Activated CD4-positive, alpha-beta T cell treated with anti-CD3 and anti-CD28 coated beads, Interleukin-10, Interleukin-2, amounts not matched to agents 100 ng/mL and 50 ng/mL, durations not matched to agents 16 hours and 8 hours (primary cell): ENCODE results near the gene GALNT18.
A peak's percentile ranks its signal among the peaks of the same experiment; 100 is the strongest.

Source experiments
- DNase-seq: peaks from one replicate; pipeline ENCODE4 v3.0.0-alpha.2; 2020

The GALNT18 gene

DNA sequence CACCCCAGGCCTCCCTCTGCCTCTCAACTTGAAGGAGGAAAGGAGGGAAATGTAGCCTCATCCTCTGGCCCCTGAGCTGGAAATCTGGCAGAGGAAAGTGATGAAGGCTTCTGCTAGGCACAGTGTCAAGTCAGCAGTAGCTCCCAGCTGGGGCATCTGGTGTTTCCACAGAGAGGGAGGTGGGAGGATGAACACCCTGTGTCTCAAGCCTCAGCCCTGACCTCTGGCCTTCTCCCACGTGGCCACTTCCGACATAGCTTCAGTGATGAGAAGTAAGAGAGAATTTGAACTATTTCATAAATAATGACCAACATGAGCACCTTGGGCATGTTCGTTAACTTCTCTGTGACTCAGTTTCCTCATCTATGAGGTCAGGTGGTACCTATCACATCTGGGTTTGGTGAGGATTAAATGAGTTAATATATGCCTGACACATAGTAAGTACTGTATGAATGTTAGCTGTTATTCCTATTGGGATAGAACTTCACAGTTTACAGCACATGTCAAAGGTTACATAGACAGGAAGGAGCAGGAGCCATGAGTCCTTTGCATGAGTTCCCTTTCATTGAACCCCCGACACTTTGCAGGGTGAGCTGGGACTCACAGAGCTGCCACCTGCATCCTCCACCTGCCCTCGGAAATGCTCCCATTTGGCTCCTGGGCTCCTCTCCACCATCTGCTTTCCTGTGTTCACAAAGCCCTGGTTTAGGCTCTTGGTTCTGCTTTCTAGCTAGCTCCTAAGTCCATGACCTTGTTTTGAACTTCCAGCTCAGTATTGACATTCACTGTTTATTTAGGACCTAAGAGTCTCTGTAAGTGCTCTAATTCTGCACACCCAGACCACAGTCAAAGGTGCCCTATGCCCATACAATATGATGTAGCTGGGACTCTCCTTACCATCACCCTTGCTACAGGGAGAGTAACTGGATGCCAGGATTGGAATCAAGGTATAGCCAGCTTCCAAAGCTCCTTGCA lies 330.5 kb downstream of the GALNT18 start:
- no peak for DNase-seq

DNA sequence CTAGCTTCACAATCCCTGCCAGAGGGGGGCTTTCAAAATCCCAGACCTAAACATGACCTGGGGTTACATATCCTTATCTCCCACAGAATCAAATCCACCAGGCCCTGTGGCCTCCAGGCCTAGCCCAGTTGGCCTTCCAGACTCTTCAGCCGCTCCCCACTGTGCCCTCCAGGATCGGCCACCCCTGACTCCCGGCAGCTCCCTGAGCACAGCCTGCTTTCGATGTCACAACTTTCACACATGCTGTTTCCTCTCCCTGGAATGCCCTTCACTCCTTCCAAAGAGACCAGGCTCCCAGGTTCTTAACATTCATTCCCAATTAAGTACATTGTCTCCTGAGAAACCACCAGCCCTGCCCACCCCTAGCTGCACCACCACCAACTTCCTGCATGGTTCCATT lies 331.5 kb downstream of the GALNT18 start:
- DNase-seq, result no peak

DNA sequence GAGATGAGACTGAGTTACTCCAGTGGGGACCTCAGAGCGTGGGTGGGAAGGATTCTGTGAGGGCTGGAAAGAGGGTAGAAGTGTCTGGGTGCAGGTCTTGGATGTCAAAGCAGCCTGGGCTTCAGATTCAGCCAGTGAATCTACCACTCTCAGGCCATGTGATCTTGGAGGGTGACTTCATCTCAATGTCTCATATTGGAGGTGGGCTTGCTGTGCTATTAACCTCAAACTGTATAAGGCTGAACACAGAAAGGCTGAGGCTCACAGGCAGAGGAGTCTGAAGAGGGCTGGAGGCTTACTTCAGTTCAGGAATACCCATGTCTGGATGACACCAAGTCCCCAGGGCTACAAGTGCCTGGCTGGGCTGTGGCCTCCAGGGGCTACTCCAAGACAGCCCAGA lies 332.1 kb downstream of the GALNT18 start:
- no peak for DNase-seq

DNA sequence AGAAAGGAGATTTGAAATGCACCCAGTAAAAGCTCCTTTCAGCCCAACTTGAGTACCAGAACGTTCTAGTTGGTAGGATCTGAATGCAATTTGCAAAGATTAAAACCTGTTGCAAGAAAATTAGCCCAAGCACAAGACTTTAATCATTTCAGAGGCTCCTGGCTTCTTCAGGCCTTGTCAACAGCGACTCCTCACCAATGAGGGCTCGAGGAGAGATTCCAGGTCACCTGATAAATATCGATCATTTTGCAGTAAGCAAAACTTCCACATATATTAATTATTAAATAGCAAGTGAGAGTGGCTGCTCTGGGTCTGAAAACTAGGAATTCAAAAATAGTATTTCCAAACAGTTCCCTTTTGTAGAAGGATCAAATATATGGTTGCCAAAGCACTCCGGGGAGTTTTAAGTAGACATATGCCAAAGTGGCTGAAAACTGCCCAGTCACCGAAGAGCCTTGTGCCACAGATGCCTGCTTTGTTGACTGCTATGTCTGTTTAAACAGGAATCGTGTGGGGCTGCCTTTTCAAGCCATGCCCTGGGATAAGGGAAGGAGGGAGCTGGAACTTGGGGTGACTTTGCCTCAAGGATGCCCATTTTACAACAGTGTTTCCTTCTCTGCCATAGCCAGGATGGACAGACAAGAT lies 332.7 kb downstream of the GALNT18 start:
- no peak for DNase-seq

DNA sequence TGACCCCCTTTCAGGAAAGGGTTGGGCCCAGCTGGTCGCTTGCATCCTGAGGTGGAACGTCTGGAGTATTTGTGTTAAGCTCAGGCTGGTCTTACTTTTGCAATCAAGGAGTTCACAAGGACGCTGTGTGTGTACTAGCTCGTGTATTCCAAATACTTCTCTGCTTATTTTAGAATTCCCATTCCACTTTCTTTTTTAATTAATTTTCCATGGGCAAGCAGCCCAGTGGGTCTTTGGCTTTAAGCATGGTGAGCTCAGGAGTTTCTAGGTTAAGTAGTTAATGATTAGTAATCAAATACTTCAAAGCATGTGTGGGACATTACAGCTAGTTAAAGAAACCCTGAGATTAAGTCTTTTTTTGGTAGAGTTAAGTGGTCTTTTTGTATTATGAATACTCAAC lies 337.3 kb downstream of the GALNT18 start:
- no peak for DNase-seq

DNA sequence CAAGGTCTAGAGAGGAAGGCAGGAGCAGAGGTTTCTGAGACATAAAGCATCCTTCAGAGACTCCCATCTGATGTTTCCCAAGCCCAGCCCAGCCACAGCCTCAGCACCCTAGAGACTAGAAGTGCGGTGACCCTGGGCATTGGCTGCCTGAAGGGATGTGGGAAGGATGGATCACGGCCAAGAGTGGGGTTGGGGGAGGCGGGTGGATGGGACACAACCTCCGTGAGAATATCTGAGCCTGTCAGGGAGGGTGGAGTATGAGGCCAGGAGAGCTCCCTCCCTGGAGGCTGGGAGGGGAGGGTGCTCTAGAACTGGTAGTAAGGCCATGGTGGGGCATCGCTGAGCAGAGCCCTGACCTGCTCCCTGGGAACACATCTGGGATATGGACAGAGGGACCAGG lies 340.2 kb downstream of the GALNT18 start:
- no peak for DNase-seq

DNA sequence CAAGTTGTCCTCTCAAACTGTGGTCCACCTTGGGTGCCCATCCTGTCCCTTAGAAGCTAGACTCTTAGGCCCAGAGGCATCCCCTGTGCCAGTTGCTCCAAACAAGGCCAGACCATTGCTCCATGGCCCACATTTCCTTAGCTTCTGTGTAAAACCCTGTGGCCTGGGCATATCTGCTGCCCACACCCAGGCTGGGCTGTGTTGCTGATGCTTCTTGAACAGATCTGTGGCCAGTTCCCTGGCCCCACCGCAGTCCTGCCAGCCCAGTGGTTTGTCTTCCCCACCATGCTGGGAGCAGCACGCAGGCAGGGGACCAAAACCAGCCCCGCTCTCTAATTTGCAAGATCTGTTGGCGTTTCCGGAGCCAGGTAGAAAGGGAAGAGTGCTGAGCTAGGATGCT lies 341.0 kb downstream of the GALNT18 start:
- DNase-seq, result no peak

DNA sequence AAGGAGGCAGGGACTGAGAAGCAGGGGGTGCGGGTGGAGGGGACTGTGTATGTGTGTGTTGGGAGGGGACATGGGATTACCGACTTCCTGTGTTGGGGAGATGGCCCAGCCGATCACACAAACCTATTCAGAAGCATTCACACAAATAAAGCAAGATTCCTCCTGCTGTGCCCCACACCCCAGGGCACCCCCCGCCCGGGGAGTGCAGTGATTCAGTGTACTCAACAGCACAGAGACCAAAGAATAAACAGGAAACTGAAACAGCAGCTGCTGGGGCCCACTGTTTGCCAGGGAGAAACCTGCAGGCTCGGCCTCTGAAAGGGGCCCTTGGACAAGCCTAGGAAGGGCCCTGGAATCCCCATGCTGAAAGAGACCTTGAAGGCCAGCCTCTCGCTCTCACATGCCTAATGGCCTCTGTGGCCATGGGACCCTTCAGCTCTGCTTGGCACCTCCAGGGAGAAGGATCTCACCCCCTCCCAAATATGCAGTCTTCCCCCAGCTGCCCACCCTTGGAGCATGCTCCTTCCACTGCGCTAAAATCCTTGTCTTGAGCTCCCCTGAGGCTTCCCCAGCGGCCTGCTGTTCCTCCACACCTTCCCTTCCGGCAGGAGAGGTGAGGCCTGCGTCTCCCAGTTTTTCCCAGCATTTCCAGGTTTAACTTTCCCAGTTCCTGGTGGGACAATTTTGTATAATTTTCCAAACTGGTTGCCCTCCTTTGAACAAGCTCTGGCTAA lies 341.7 kb downstream of the GALNT18 start:
- DNase-seq, result no peak

DNA sequence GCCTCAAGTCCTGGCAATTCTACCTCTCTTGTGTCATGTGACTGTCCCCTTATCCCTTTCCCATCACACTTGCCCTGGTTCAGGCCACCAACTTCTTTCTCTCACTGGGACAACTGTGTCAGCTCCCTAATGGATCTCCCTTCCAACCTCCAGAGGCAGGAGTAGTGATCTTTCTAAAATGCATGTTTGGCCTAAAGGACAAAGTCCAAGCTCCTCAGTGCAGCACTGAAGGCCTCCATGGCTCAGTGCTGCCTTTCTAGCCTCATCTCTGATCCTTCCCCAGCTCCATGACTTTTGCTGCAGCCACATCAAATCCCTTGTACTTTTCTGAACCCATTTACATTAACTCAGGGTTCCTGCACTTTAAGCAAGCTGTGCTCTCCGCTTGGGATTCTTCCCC lies 349.6 kb downstream of the GALNT18 start:
- no peak for DNase-seq

DNA sequence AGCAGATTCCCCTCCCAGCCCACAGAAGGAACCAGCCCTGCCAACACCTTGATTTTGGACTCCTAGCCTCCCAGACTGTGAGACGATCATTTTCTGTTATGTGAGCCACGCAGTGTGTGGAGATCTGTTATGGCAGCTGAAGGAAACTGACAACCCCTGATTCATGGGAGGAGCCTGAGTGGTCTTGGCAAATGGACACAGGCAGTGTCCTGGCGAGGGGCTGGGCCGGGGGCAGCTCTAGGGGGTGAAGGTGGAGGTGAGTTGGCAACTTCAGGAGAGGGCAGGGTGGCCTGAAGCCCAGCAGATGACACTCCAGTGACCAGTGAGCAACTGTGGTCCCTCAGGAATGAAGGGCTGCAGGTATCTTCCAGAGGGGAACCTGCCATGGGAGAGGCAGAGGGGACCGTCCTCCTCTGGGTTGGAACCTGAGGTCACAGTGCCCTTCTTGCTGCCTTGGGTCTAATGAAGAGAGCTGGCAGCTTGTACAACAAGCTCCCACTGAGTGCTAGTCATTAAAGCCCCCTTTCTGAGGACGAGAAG lies 351.5 kb downstream of the GALNT18 start:
- DNase-seq, result no peak

DNA sequence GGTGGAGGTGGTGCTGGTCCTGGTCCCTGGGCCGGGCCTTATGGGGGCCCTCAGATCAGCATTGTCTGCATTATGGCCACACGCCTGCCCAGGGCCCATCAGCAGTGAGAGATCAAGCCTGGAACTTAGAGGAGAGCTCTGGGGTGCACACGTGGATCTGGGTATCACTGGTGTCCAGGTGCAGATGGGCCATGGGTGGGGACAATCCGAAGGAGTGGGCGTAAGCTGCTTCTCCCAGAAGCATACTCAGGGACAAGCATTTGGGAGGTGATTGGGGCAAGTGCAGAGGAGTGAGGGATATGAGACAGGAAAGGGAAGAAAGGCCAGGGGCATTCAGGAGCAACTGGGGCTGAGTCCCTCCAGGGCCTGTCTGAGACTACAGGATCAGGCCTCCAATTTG lies 353.1 kb downstream of the GALNT18 start:
- no peak for DNase-seq

DNA sequence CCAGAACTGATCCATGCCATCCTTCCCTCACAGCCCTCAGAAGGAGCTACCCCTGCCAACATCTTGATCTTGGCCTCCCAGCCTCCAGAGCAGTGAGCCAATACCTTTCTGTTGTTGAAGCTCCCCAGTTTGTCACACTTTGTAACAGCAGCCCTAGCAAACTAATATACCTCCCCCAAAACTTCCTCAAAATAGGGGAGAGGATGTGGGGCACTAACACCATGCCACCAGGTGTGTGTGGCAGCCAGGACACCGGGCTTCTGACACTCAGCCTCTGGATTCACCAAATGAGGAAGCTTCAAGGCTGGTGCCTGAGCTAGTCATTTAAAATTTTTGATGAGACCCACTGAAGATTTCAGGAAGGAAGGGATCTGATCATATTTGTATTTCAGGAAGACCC lies 353.7 kb downstream of the GALNT18 start:
- no peak for DNase-seq

DNA sequence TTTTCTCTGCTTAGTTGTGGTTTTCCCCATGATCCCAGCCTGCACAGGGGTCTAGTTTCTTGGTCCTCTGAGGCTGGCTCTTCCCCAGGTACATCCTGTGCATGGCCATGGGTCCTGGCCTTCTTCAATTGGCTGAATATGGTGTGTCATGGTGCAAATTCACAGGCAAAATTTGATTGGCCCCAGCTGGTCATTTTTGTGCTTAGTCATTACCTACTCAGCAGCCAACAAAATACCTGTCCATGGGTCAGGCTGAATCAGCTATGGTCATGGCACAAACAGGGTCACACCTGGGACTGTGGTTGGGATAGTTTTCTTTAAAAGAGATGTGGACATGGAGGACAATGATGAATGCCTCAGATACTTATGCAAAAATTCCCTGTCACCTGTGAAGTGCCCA lies 354.5 kb downstream of the GALNT18 start:
- DNase-seq, result no peak

DNA sequence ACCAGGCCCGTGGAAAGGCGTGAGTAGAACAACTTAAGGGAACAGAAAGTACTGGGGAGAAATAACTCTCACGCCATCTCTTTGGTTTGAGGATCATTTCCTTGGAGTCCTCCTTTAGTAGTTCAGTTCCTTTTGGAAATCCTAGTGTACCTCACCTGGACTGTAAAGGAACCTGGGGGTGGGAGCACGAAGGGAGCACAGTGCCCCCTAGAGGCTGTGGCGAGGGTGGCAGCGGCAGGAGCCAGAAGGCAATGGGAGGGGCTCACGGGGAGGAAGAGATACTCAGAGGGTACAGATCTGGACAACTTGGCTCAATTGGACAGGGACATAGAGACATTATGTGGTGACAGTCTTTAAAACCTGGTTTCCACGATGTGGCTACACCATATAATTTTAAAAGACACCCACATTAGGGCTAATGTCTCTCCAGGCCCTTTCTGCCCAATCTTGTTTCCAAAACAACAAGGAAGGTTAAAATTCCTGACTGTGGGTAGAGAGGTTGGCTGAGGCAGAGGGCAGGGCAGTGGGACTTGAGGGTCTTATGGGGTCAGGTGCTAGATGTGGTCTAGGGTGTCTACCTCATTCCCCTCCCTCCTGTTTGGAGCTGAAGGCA lies 355.7 kb downstream of the GALNT18 start:
- peak; percentile 68 for DNase-seq

DNA sequence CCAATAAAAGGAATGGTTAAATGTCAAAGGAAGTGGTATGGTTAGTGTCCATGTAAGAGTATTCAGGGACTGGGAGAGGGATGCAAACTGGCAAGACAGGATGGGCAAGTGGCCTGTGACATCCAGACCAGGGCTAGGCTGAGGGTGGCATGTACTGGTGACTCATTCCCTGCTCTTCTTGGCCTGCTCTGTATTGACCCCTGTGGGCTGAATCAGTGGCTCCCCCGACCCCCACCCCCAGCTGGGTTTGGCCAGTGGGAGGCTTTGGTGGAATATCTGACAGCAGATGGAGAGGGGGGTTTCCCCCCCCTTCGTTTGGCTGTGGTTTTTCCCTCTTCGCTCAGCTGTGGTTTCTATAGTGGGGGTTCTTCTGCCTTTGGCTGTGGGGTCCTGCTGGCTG lies 356.5 kb downstream of the GALNT18 start:
- DNase-seq, result no peak

DNA sequence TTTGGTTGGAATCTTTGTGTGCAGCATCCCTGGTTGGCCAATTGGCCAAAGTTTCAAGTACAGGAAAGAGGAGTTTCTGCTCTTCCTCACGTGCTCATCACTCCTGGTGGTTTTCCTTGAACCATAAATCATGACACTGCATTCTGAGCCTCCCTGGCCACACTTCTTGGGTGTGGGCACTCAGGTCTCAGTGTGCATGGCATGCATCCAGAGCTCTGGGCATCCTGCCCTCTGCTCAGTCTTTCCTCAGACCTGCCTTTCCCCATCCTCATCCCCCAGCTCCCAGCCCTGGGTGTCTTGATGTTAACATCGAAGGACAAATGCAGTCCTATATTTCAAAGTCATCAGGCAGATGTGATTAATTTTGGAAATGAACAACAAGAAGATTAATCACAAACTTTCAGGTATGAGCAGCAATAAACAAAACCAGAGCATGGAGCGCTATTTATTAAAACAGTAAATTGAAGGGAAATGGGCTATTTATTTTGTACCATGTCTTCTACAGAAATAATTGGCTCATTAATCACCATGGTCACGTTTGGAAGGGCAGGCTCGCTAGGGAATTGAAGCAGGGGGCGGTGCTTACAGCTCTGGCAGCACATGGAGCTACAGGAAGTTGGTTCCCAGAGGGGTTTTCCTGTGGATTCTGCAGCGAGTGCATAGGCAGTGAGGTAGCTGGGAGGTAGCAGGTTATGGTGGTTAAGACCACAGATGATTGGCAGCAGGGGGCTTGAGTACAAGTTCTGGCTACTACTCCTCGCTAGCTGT lies 358.4 kb downstream of the GALNT18 start:
- DNase-seq, result no peak

DNA sequence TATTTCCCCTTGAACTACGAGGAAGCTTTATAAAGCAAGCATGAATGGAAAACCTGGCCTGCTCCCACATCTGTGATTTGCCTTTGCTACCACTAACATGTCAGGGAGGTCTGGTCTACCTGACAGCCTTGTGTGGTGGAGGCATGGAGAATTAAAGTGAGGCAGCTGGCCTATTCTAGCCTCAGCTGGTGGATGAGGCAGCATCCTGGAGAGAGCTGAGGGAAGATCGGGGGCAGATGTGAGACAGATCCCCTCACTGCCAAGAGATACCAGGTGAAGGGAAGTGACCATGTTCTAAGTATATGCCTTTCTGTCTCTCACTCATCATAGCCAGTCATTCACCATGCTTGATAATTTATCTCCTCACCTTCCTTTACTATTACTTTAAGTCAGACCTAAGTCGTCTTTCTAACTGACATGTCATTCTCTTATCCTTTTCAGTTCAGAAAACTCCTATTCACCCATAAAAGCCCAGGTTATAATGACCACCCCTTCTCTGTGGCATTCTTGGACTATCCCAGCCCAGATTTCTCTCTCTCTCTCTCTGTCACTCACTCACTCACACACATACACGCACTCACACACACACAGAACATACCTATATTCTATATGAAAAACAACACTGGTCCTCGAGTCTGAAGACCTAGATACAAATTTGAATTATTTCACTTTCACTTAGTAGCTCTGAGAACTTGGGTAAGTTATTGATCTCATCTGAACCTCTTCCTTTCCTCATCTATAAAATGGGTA lies 359.5 kb downstream of the GALNT18 start:
- DNase-seq, result no peak

DNA sequence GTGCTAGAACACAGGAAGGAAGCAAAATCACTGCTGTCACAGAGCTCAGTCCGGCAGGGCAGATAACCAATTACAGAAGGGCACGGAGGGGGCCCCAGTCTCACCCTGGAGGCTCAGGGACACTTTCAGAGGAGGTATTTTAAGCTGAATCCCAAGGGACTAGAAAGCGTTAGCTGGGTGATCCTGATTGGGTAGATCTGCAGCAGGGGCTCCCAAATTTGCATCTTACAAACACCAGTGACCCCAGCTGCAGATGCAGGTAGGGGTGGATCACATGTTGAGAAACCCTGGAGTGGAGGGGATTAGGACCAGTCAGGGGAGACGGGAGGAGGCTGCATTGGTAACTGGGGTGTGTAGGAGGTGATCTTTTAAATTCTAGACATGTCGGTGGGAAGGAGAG lies 360.2 kb downstream of the GALNT18 start:
- DNase-seq, result no peak

DNA sequence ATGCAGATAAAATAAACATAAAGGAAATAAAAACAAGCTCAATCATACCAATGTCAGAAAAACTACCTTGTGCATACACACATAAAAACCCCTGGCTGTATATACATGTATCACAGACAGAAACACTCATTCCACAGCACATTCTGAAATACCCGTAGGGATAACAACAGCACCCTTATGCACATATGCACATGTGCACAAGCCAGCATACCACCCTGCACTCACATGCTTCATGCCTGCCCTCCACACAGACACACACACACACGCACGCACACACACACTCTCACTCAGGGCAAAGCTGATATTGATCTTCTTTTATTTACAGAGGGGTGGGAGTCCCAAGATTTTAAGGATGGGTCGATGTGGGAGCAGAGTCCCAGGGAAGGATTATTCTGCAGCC lies 360.9 kb downstream of the GALNT18 start:
- DNase-seq, result no peak

DNA sequence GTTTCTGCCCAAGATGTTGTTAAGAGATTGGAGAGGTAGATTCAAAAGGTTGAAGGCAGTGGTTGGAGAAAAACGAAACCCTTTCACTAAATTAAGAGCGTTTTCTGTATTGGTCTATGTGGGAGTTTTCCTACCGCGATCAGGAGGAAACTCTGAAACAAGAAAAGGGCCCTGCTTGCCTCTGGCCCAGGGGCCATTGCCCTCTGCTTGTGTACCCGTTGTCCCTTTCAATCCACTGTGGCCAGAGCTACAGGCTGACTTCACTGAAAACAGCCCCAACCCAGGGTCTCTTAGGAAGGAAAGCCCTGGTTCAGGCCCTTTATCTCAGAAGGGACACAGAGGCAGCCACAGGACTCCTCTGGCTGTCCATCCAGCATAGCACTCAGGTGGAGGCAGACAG lies 367.8 kb downstream of the GALNT18 start:
- no peak for DNase-seq

DNA sequence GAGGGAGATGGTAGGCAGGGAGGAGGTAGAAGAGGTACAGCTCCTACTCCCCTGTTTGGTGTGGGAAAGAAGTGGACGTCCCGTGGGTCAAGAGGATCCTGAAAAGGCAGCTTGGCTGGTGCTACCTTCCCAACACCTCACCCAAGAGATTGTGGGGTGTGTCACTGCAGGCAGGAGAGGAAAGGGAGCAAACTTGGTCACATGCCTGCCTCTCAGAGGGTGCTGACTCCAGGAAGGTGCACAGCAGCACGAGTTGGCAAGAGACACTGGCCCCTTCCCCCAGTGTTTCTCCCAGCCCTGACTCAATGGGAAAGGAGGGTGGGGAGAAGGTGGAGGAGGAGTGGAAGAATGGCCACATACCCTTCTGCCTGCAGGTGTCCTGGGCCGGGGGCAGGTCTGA lies 368.3 kb downstream of the GALNT18 start:
- DNase-seq, result no peak
